DND-41 (cell line): ENCODE data around the gene OR5T2.

Source experiments
- EZH2 ChIP-seq: IDR thresholded peaks from 3 replicates; pipeline ENCODE4 v1.6.1; 2012; ENCODE audit warnings: borderline replicate concordance, low read depth, mild to moderate bottlenecking, moderate library complexity, low read length, inconsistent platforms; ENCODE audit not compliant: severe bottlenecking
- TF ChIP-seq, protein P1 (sequence below): IDR thresholded peaks from 2 replicates; pipeline ENCODE4 v1.5.1; 2012; ENCODE audit warnings: borderline replicate concordance, low read length, moderate library complexity, mild to moderate bottlenecking; ENCODE audit not compliant: poor library complexity, severe bottlenecking; ENCODE audit errors: extremely low read depth

DNA sequence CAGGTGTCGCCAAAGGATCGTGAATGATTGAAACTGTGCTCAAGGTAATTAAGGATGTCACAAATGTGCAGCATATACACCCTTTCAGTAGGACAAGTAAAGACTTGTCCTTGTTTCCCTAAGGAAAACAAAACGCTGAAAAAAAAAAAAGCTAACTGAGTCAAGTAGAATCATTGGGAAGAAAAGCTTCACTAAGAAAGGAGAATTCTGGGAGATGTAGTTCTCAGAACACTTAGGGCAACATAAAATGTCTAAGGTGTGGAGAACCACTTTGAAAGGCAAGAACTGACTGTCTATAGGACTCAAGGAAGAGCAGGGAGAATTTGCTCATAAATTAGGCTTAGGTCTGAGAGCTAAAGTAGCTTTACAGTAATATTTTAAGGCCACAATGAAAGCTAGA is 37.0 kb upstream of the OR5T2 start:
- TF ChIP-seq, protein P1, sequence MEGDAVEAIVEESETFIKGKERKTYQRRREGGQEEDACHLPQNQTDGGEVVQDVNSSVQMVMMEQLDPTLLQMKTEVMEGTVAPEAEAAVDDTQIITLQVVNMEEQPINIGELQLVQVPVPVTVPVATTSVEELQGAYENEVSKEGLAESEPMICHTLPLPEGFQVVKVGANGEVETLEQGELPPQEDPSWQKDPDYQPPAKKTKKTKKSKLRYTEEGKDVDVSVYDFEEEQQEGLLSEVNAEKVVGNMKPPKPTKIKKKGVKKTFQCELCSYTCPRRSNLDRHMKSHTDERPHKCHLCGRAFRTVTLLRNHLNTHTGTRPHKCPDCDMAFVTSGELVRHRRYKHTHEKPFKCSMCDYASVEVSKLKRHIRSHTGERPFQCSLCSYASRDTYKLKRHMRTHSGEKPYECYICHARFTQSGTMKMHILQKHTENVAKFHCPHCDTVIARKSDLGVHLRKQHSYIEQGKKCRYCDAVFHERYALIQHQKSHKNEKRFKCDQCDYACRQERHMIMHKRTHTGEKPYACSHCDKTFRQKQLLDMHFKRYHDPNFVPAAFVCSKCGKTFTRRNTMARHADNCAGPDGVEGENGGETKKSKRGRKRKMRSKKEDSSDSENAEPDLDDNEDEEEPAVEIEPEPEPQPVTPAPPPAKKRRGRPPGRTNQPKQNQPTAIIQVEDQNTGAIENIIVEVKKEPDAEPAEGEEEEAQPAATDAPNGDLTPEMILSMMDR: no peak
- TF ChIP-seq EZH2: no peak
